ENCODE results near the gene CADM1.

DNA sequence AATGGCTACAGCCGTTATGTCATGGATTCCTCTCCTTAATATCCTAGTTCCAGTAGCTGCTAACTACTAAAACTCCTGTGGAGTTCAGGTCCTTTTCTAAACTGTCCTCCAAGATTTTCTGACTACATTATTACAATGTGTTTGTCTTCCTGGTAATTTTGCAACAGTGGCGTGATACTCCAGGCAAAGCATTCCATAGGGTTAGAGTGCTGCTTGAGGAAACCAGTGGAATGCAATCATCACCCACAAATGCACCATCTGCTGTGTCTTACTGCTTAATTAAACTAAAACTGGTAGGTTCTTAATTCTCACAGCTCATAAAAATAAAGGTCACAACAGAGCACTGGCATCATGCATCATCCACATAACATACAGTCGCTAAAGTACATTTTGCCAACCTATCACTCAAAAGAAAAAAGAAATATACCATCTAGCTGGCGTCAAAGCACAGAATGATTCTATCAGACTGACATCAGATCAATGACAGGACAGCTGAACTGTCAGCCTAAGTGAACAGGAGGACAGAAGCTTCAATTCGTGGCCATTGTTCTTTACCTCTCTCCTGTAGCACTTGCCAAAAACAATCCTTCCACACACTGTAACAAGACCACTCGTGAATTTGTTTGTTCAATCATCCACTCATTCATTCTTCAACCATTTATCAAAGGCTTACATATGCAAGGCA, 182.5 kb downstream of the CADM1 start:
- no peak for TF ChIP-seq POLR2A (IDR thresholded peaks at IDR 0.05)
- TF ChIP-seq, protein P1, sequence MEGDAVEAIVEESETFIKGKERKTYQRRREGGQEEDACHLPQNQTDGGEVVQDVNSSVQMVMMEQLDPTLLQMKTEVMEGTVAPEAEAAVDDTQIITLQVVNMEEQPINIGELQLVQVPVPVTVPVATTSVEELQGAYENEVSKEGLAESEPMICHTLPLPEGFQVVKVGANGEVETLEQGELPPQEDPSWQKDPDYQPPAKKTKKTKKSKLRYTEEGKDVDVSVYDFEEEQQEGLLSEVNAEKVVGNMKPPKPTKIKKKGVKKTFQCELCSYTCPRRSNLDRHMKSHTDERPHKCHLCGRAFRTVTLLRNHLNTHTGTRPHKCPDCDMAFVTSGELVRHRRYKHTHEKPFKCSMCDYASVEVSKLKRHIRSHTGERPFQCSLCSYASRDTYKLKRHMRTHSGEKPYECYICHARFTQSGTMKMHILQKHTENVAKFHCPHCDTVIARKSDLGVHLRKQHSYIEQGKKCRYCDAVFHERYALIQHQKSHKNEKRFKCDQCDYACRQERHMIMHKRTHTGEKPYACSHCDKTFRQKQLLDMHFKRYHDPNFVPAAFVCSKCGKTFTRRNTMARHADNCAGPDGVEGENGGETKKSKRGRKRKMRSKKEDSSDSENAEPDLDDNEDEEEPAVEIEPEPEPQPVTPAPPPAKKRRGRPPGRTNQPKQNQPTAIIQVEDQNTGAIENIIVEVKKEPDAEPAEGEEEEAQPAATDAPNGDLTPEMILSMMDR (IDR thresholded peaks at IDR 0.05 in 8 of 11, conservative IDR thresholded peaks at IDR 0.05 in 3 of 11) = no peak
